Mesendoderm (in vitro differentiated cells): ENCODE results near the gene HSBP1.

Experiments used
- DNase-seq: peaks from one replicate; pipeline ENCODE4 v3.0.0; 2013
- H2AK5ac ChIP-seq: 2 replicates; pipeline ENCODE4 v1.6.1; 2013; ENCODE audit warnings: low read length, inconsistent platforms
- H2BK120ac ChIP-seq: 2 replicates; pipeline ENCODE4 v1.6.1; 2013; ENCODE audit warnings: low read depth, mild to moderate bottlenecking, low read length, moderate library complexity, mixed read lengths
- H2BK15ac ChIP-seq: replicated peaks from 2 replicates; pipeline ENCODE4 v1.6.1; 2013; ENCODE audit warnings: low read depth, mild to moderate bottlenecking, moderate library complexity
- H2BK5ac ChIP-seq: 2 replicates; pipeline ENCODE4 v1.6.1; 2013; ENCODE audit warnings: low read length, inconsistent platforms
- H3K18ac ChIP-seq: 2 replicates; pipeline ENCODE4 v1.6.1; 2013; ENCODE audit warnings: mild to moderate bottlenecking, low read length, mixed read lengths
- H3K23ac ChIP-seq: one replicate; pipeline ENCODE4 v1.6.1; 2013; ENCODE audit warnings: low read length
- H3K27ac ChIP-seq: 2 replicates; pipeline ENCODE4 v1.5.1; 2013; ENCODE audit warnings: low read depth, mild to moderate bottlenecking, inconsistent platforms, low read length, moderate library complexity
- H3K27me3 ChIP-seq: 2 replicates; pipeline ENCODE4 v1.6.1; 2013; ENCODE audit warnings: low read length, control low read depth, mild to moderate bottlenecking, inconsistent platforms; ENCODE audit not compliant: insufficient read depth, poor library complexity
- H3K36me3 ChIP-seq: 2 replicates; pipeline ENCODE4 v1.6.1; 2013; ENCODE audit warnings: low read length, inconsistent platforms; ENCODE audit not compliant: control insufficient read depth, insufficient read depth
- H3K4ac ChIP-seq: one replicate; pipeline ENCODE4 v1.6.1; 2013; ENCODE audit warnings: low read depth, mild to moderate bottlenecking, low read length, moderate library complexity
- H3K4me1 ChIP-seq: 2 replicates; pipeline ENCODE4 v1.6.1; 2013; ENCODE audit warnings: low read depth, low read length, inconsistent platforms; ENCODE audit not compliant: control insufficient read depth
- H3K4me2 ChIP-seq: 2 replicates; pipeline ENCODE4 v1.6.1; 2013; ENCODE audit warnings: low read length
- H3K4me3 ChIP-seq: 2 replicates; pipeline ENCODE4 v1.5.1; 2013; ENCODE audit warnings: mild to moderate bottlenecking, low read length
- H3K56ac ChIP-seq: one replicate; pipeline ENCODE4 v1.6.1; 2013; ENCODE audit warnings: low read length
- H3K79me1 ChIP-seq: 2 replicates; pipeline ENCODE4 v1.6.1; 2013; ENCODE audit warnings: low read length, inconsistent platforms
- H3K79me2 ChIP-seq: 2 replicates; pipeline ENCODE4 v1.6.1; 2013; ENCODE audit warnings: mild to moderate bottlenecking, low read length; ENCODE audit not compliant: control insufficient read depth, insufficient read depth
- H3K9ac ChIP-seq: 2 replicates; pipeline ENCODE4 v1.6.1; 2013; ENCODE audit warnings: low read length, inconsistent platforms
- H4K5ac ChIP-seq: one replicate; pipeline ENCODE4 v1.6.1; 2013; ENCODE audit warnings: low read length
- H4K8ac ChIP-seq: one replicate; pipeline ENCODE4 v1.6.1; 2013; ENCODE audit warnings: low read depth, mild to moderate bottlenecking, control low read depth, low read length, moderate library complexity
- WGBS: extraction: QIAGEN DNeasy Blood & Tissue Kit; methylation state at CpG from one replicate; pipeline ENCODE4 v1.1.7; 2013; ENCODE audit warnings: low lambda C conversion rate, missing lambda C conversion rate; ENCODE audit not compliant: insufficient coverage; ENCODE audit errors: extremely low coverage; 5-methylcytosine and 5-hydroxymethylcytosine counted together

The HSBP1 gene

GRCh38 chr16:83835586-83836566, 28.1 kb downstream of the HSBP1 start:
- Histone ChIP-seq H3K79me2 (no peaks in the 10 kb centered on the region), H3K4me1 (peaks cover 2% of the 10 kb centered on the region), H3K4me3 (no peak overlapping the region), H3K36me3 (no peaks in the 10 kb centered on the region), H4K8ac (no peak overlapping the region), H4K5ac (peak overlapping the region; percentile 65), H2BK15ac (no peak overlapping the region), H3K56ac (peak overlapping the region; percentile 27), H3K4me2 (no peak overlapping the region), H3K23ac (no peak overlapping the region), H3K9ac (no peak overlapping the region), H2BK5ac (peak overlapping the region; percentile 7), H3K18ac (no peak overlapping the region), H3K27me3 (no peaks in the 10 kb centered on the region), H2BK120ac (peak overlapping the region; percentile 55), H2AK5ac (no peak overlapping the region), H3K79me1 (no peaks in the 10 kb centered on the region), H3K27ac (no peak overlapping the region), H3K4ac (peak overlapping the region; percentile 94)
- whole genome bisulfite sequencing: no CpG with 5 or more reads among the region's 10 CpGs
- no peak for DNase-seq

GRCh38 chr16:83837566-83837965, 29.8 kb downstream of the HSBP1 start:
- H3K36me3 ChIP-seq: no peaks in the 10 kb centered on the region
- H3K27me3 ChIP-seq: no peaks in the 10 kb centered on the region
- no peak overlapping the region for H3K4me2 ChIP-seq
- peak overlapping the region; percentile 61 for H2AK5ac ChIP-seq
- no peaks in the 10 kb centered on the region for H3K79me2 ChIP-seq
- H3K56ac ChIP-seq: no peak overlapping the region
- H3K79me1 ChIP-seq: no peaks in the 10 kb centered on the region
- no peak overlapping the region for H2BK15ac ChIP-seq
- H4K5ac ChIP-seq: no peak overlapping the region
- no peak overlapping the region for H3K27ac ChIP-seq
- H3K9ac ChIP-seq: no peak overlapping the region
- H3K18ac ChIP-seq: no peak overlapping the region
- peaks cover 4% of the 10 kb centered on the region for H3K4me1 ChIP-seq
- no peak overlapping the region for H2BK120ac ChIP-seq
- H4K8ac ChIP-seq: no peak overlapping the region
- no CpG with 5 or more reads among the region's 4 CpGs for WGBS
- H3K23ac ChIP-seq: no peak overlapping the region
- H3K4ac ChIP-seq: peak overlapping the region; percentile 25
- no peak for DNase-seq
- no peak overlapping the region for H3K4me3 ChIP-seq
- no peak overlapping the region for H2BK5ac ChIP-seq

DNA sequence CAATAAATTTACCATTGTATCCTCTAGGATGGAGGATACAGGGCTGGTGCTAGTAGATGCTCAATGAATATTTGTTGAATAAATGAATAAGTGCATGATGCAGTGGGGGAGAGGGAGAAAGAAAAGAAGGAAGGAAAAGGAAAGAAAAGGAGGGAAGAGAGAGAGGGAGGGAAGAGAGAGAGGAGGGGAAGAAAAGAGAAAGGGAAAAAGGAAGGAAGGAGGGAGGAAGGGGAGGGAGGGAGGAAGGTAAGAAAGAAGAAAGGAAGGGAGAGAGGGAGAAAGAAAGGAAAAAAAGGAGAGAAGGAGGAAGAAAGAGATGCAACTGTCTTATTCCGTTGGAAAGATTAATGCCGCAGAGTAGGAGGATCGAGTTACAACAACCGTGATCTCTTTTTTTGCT, 30.4 kb downstream of the HSBP1 start:
- WGBS: no CpG with 5 or more reads among the region's 4 CpGs

DNA sequence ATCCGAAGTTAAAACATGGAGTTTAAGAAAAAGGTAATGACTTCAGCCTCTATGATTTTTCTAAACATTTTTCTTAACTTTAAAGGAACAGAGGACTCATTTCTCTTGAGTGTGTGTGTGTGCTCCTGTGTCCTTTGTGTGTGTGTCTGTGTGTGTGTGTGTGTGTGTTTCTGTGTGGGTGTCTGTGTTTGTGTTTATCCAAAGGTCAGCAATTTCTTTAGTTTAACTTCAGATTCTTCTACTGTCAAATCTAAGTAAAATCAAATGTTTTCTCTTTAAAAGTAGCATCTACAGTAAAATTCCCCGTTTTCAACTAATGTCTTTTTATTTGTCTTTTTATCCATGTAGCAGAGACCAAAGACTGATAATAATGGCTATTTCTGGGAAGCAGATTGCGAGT, 31.8 kb downstream of the HSBP1 start:
- no peak overlapping the region for H4K8ac ChIP-seq
- no peak overlapping the region for H2BK120ac ChIP-seq
- no peak overlapping the region for H4K5ac ChIP-seq
- H3K9ac ChIP-seq: no peak overlapping the region
- no CpG with 5 or more reads among the region's 3 CpGs for WGBS
- H3K18ac ChIP-seq: no peak overlapping the region
- peak overlapping the region; percentile 76 for H3K56ac ChIP-seq
- H3K4me1 ChIP-seq: peaks cover 8% of the 10 kb centered on the region
- H3K23ac ChIP-seq: no peak overlapping the region
- no peaks in the 10 kb centered on the region for H3K27me3 ChIP-seq
- H3K79me1 ChIP-seq: no peaks in the 10 kb centered on the region
- H2BK5ac ChIP-seq: peak overlapping the region; percentile 60
- no peaks in the 10 kb centered on the region for H3K79me2 ChIP-seq
- no peak for DNase-seq
- H3K36me3 ChIP-seq: no peaks in the 10 kb centered on the region
- no peak overlapping the region for H3K4me3 ChIP-seq
- no peak overlapping the region for H2BK15ac ChIP-seq
- H2AK5ac ChIP-seq: no peak overlapping the region
- no peak overlapping the region for H3K4ac ChIP-seq
- no peak overlapping the region for H3K27ac ChIP-seq
- H3K4me2 ChIP-seq: no peak overlapping the region

More for the DNA sequence above, 30.4 kb downstream of the HSBP1 start:
- H4K5ac ChIP-seq: no peak overlapping the region
- H3K9ac ChIP-seq: no peak overlapping the region
- H2BK120ac ChIP-seq: no peak overlapping the region
- H3K27ac ChIP-seq: no peak overlapping the region
- H3K79me2 ChIP-seq: no peaks in the 10 kb centered on the region
- H3K36me3 ChIP-seq: no peaks in the 10 kb centered on the region
- H3K79me1 ChIP-seq: no peaks in the 10 kb centered on the region
- no peaks in the 10 kb centered on the region for H3K27me3 ChIP-seq
- H3K56ac ChIP-seq: peak overlapping the region; percentile 68
- DNase-seq: no peak
- H3K4me1 ChIP-seq: peaks cover 5% of the 10 kb centered on the region
- H3K18ac ChIP-seq: peak overlapping the region; percentile 60
- H2BK15ac ChIP-seq: no peak overlapping the region
- no peak overlapping the region for H2AK5ac ChIP-seq
- no peak overlapping the region for H3K4ac ChIP-seq
- H4K8ac ChIP-seq: no peak overlapping the region
- H3K4me2 ChIP-seq: no peak overlapping the region
- H3K4me3 ChIP-seq: no peak overlapping the region
- H2BK5ac ChIP-seq: peak overlapping the region; percentile 53
- H3K23ac ChIP-seq: no peak overlapping the region

DNA sequence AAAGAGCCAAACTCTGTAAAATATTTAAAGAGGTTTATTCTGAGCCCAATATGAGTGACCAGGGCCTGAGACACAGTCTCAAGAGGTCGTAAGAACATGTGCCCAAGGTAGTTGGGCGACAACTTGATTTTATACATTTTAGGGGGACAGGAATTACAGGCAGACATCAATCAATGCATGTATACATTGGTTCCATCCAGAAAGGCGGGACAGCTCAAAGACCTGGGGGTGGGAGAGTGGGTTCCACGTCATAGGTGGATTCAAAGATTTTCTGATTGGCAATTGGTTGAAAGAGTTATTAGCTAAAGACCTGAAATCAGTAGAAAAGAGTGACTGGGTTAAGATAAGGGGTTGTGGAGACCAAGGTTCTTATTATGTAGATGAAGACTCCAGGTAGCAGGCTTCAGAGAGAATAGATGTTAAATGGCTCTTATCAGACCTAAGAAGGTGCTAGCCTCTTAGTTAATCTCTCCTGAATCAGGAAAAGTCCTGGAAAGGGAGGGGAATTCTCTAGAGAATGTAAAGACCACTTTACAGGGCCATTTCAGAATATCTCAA, 32.4 kb downstream of the HSBP1 start:
- peak overlapping the region; percentile 82 for H2BK120ac ChIP-seq
- H3K18ac ChIP-seq: peak overlapping the region; percentile 62
- H3K36me3 ChIP-seq: no peaks in the 10 kb centered on the region

More for the DNA sequence above, 32.4 kb downstream of the HSBP1 start:
- peak; percentile 96 for DNase-seq
- Histone ChIP-seq H4K8ac (no peak overlapping the region), H3K23ac (no peak overlapping the region), H3K4me3 (no peak overlapping the region), H3K79me2 (no peaks in the 10 kb centered on the region), H3K27me3 (no peaks in the 10 kb centered on the region), H3K79me1 (no peaks in the 10 kb centered on the region), H4K5ac (peak overlapping the region; percentile 47), H2BK5ac (peak overlapping the region; percentile 98), H3K27ac (peak overlapping the region; percentile 90), H3K56ac (peak overlapping the region; percentile 89), H3K9ac (no peak overlapping the region), H3K4me1 (peaks cover 8% of the 10 kb centered on the region), H3K4ac (peak overlapping the region; percentile 65), H2AK5ac (no peak overlapping the region), H3K4me2 (no peak overlapping the region), H2BK15ac (no peak overlapping the region)
- WGBS: no CpG with 5 or more reads among the region's 4 CpGs
